Endothelial cell of umbilical vein (primary cell): ENCODE results near the gene DNMT3B. TPM values are rescaled to one million over a fixed set of nuclear protein-coding genes. Genes with fewer than 3 reads are reported as not detected.

ENCODE experiments used
- BruUV-seq: library from RNA; stranded (reverse); fragments of 400-500 nt; replicated peaks from 2 replicates; lab custom pipeline; 2021; lab: Mats Ljungman, UMichigan
- CTCF ChIA-PET: fragments of 300-600, 350-600 bp; sonication (Branson Sonifier 250); formaldehyde crosslinking; loops from one replicate; lab custom pipeline; 2021; ENCODE audit warnings: antibody characterized with exemption, inconsistent platforms; lab: Charles Lee
- POLR2A ChIA-PET: fragments of 300-600, 350-600 bp; sonication (Branson Sonifier 250); formaldehyde crosslinking; loops from one replicate; lab custom pipeline; 2021; ENCODE audit warnings: antibody characterized with exemption, inconsistent platforms; lab: Charles Lee
- DNase-seq: peaks from one replicate; pipeline ENCODE4 v3.0.0-alpha.2; 2011; ENCODE audit warnings: low read depth, low spot score
- FAIRE-seq: peaks from 2 replicates; lab custom pipeline; 2011; peaks lifted over from hg19 to GRCh38; lab: Jason Lieb, UNC
- H2AFZ ChIP-seq: 2 replicates; pipeline ENCODE4 v1.6.0; 2012; ENCODE audit warnings: low read depth, low read length, control low read depth, inconsistent platforms
- H3K27ac ChIP-seq: 2 replicates; pipeline ENCODE4 v1.5.1; 2011; ENCODE audit warnings: low read depth, mild to moderate bottlenecking, control low read depth, low read length, moderate library complexity; ENCODE audit not compliant: insufficient read depth
- H3K27me3 ChIP-seq, 2 experiments: 2 replicates each; pipeline versions ENCODE4 v1.6.0 to v1.6.1; 2011; ENCODE audit warnings: low read length in 2 of 2, mixed read lengths in 1 of 2; ENCODE audit not compliant: control insufficient read depth in 2 of 2, insufficient read depth in 2 of 2
- H3K36me3 ChIP-seq, 2 experiments: 2 replicates in 1 of 2; 3 replicates in 1 of 2; pipeline ENCODE4 v1.5.1; 2011; ENCODE audit warnings: low read length in 2 of 2, mild to moderate bottlenecking in 1 of 2, moderate library complexity in 1 of 2; ENCODE audit not compliant: control insufficient read depth in 2 of 2, insufficient read depth in 2 of 2; ENCODE audit errors: extremely low read depth in 1 of 2
- H3K4me1 ChIP-seq: 3 replicates; pipeline ENCODE4 v1.5.1; 2011; ENCODE audit warnings: mild to moderate bottlenecking, low read length; ENCODE audit not compliant: control insufficient read depth, insufficient read depth; ENCODE audit errors: extremely low read depth
- H3K4me2 ChIP-seq: 2 replicates; pipeline ENCODE4 v1.6.1; 2011; ENCODE audit warnings: low read length, control low read depth, mixed read lengths; ENCODE audit not compliant: insufficient read depth
- H3K4me3 ChIP-seq, 3 experiments: fragments of 200-600 bp in 1 of 3; sonication (generic), shearing (Covaris generic) in 1 of 3; replicated peaks in 1 of 3; 2 replicates each; pipeline ENCODE4 v1.5.1; 2011 to 2016; ENCODE audit warnings: control low read depth in 3 of 3, low read length in 3 of 3, mild to moderate bottlenecking in 2 of 3, inconsistent platforms in 1 of 3, low read depth in 1 of 3, moderate library complexity in 1 of 3; ENCODE audit not compliant: insufficient read depth in 1 of 3
- H3K79me2 ChIP-seq: 2 replicates; pipeline ENCODE4 v1.6.0; 2012; ENCODE audit warnings: low read length, inconsistent platforms; ENCODE audit not compliant: control insufficient read depth, insufficient read depth
- H3K9ac ChIP-seq: replicated peaks from 2 replicates; pipeline ENCODE3; 2011; ENCODE audit warnings: low read length, control low read depth; ENCODE audit not compliant: insufficient read depth; ENCODE audit errors: extremely low read depth
- H3K9me1 ChIP-seq: replicated peaks from 3 replicates; pipeline ENCODE4 v1.6.0; 2011; ENCODE audit warnings: mild to moderate bottlenecking, low read length; ENCODE audit not compliant: control insufficient read depth, insufficient read depth; ENCODE audit errors: extremely low read depth
- H3K9me3 ChIP-seq: replicated peaks from 2 replicates; pipeline ENCODE4 v1.5.1; 2012; ENCODE audit warnings: low read length, inconsistent platforms; ENCODE audit not compliant: control insufficient read depth, insufficient read depth
- H4K20me1 ChIP-seq: replicated peaks from 2 replicates; pipeline ENCODE3; 2011; ENCODE audit warnings: mild to moderate bottlenecking, low read length; ENCODE audit not compliant: control insufficient read depth, insufficient read depth; ENCODE audit errors: extremely low read depth
- CTCF ChIP-seq, 2 donors: IDR thresholded peaks; 1 replicate in 1 of 2; 2 replicates in 1 of 2; pipeline ENCODE4 v1.5.1; 2011; ENCODE audit warnings: low read length in 2 of 2, mild to moderate bottlenecking in 2 of 2, moderate library complexity in 2 of 2, control low read depth in 1 of 2, inconsistent platforms in 1 of 2, low read depth in 1 of 2; ENCODE audit not compliant: insufficient read depth in 1 of 2; ENCODE audit errors: extremely low read depth in 1 of 2
- EZH2 ChIP-seq: IDR thresholded peaks from 2 replicates; pipeline ENCODE4 v1.6.1; 2012; ENCODE audit warnings: borderline replicate concordance, low read depth, mild to moderate bottlenecking, moderate library complexity, low read length, inconsistent platforms; ENCODE audit not compliant: severe bottlenecking
- FOS ChIP-seq: IDR thresholded peaks from 2 replicates; pipeline ENCODE4 v1.6.1; 2011; ENCODE audit warnings: mild to moderate bottlenecking, low read length, moderate library complexity, borderline replicate concordance; ENCODE audit not compliant: insufficient read depth
- GATA2 ChIP-seq: IDR thresholded peaks from 2 replicates; pipeline ENCODE4 v1.7.0; 2011; ENCODE audit warnings: low read depth, mild to moderate bottlenecking, moderate library complexity, mixed read lengths, low read length; ENCODE audit not compliant: insufficient read length, insufficient read depth
- JUN ChIP-seq: IDR thresholded peaks from 2 replicates; pipeline ENCODE4 v1.6.1; 2011; ENCODE audit warnings: borderline replicate concordance, low read depth; ENCODE audit not compliant: insufficient read length, insufficient read depth
- MYC ChIP-seq: IDR thresholded peaks from one replicate; pipeline ENCODE4 v1.6.1; 2011; ENCODE audit warnings: mild to moderate bottlenecking, low read depth, low read length
- POLR2A ChIP-seq: IDR thresholded peaks from 2 replicates; pipeline ENCODE4 v1.6.1; 2012; ENCODE audit warnings: low read depth, mild to moderate bottlenecking, control low read depth, low read length
- POLR2AphosphoS5 ChIP-seq: IDR thresholded peaks from 2 replicates; pipeline ENCODE4 v1.6.1; 2012; ENCODE audit warnings: low read depth, mild to moderate bottlenecking, control low read depth, low read length, moderate library complexity; ENCODE audit not compliant: insufficient read depth
- dilution Hi-C: fragments of 300-500 bp; cut with MboI; formaldehyde crosslinking; loops from one replicate; pipeline ENCODE4 v1.15.0; 2019; ENCODE audit warnings: low sequenced_read_pairs; ENCODE audit not compliant: extremely low pct_ligation_motif_present
- intact Hi-C: fragments of 100-400 bp; cut with micrococcal nuclease; formaldehyde crosslinking; loops from one replicate; pipeline ENCODE4 v1.10.0; 2022
- polyA plus RNA-seq, 4 experiments: library from polyadenylated mRNA; depleted of rRNA in 3 of 4; stranded (reverse) in 3 of 4; unstranded in 1 of 4; fragments of >200 nt; gene quantifications; 2 replicates each; pipeline versions ENCODE4 v1.2.1 to v1.2.3, GENCODE V29; 2011 to 2012; ENCODE audit warnings: missing spikeins in 1 of 4
- total RNA-seq: library from RNA; stranded (reverse); gene quantifications from 2 replicates; pipeline ENCODE4 v1.2.3, GENCODE V29; 2021
- TF ChIP-seq, protein P1 (sequence below): IDR thresholded peaks from 2 replicates; pipeline ENCODE4 v1.6.1; 2011; ENCODE audit not compliant: insufficient read depth, insufficient read length

Gene DNMT3B
- total and polyA plus RNA-seq, 2 donors (not counting 3 experiments of a cell fraction or from before 2014, with no cell fraction given) = 3.6 to 6.8 TPM

GRCh38 chr20:32805721-32806120, 43.5 kb downstream of the DNMT3B start:
- Histone ChIP-seq H2AFZ (no peak overlapping the region), H4K20me1 (no peaks in the 10 kb centered on the region), H3K79me2 (no peaks in the 10 kb centered on the region), H3K4me3 (no peak overlapping the region), H3K4me1 (no peaks in the 10 kb centered on the region), H3K27ac (no peak overlapping the region), H3K9ac (no peak overlapping the region), H3K4me2 (no peak overlapping the region), H3K36me3 (peaks cover 0 to 9% of the 10 kb centered on the region in 2 experiments), H3K9me1 (no peaks in the 10 kb centered on the region), H3K27me3 (no peaks in the 10 kb centered on the region), H3K9me3 (no peaks in the 10 kb centered on the region)
- FAIRE-seq (no peak), DNase-seq (no peak)
- TF ChIP-seq, protein P1, sequence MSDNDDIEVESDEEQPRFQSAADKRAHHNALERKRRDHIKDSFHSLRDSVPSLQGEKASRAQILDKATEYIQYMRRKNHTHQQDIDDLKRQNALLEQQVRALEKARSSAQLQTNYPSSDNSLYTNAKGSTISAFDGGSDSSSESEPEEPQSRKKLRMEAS = no peak
- no peak for TF ChIP-seq CTCF (IDR thresholded peaks at IDR 0.05; ENCODE audit: extremely low read depth in 1 of 2, insufficient read depth in 1 of 2, low read depth in 1 of 2, low read length in 2 of 2)
- TF ChIP-seq GATA2 = no peak
- no peak for TF ChIP-seq MYC
- TF ChIP-seq FOS = no peak
- no peak for TF ChIP-seq POLR2A
- no TSS peak for BruUV-seq
- intact Hi-C loops = no loop called here
- ChIA-PET POLR2A (no interaction called here), CTCF (interaction anchor here (1.9 kb wide), 1 partner anchor 14 kb away, joined by 4 read pairs; the partner anchor contains the start of gene MAPRE1)
- dilution Hi-C loops = no loop called here

DNA sequence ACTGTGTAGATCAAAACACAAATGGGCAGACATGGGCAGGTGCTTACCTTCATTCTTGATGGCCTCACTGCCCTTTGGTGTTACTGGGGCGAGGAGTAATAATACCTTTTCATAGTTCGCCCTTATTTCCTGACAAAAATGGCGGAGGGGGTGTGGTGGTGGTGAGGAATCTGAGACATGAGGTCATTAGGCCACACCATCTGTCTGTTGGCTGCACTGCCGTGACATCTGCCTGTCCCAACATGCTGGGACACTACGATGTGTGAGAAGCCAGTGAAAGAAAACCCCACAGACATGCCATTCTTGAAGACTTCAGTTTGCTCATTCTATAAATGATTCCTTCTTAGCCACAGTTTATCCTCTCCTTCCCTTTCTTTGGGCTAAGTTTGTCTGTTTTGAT, 44.2 kb downstream of the DNMT3B start:
- DNase-seq = no peak
- H3K79me2 ChIP-seq = no peaks in the 10 kb centered on the region
- H3K27ac ChIP-seq = no peak overlapping the region
- no peaks in the 10 kb centered on the region for H3K9me3 ChIP-seq
- ChIA-PET POLR2A (no interaction called here), CTCF (interaction anchor here (1.9 kb wide), 1 partner anchor 13 kb away, joined by 4 read pairs; the partner anchor contains the start of gene MAPRE1)
- no peak overlapping the region for H3K4me3 ChIP-seq
- no peaks in the 10 kb centered on the region for H3K27me3 ChIP-seq
- no peaks in the 10 kb centered on the region for H3K4me1 ChIP-seq
- no peak overlapping the region for H2AFZ ChIP-seq
- H3K36me3 ChIP-seq = peaks cover 0 to 7% of the 10 kb centered on the region in 2 experiments
- intact Hi-C loops (no loop called here), dilution Hi-C loops (no loop called here)
- H4K20me1 ChIP-seq = no peaks in the 10 kb centered on the region
- no peaks in the 10 kb centered on the region for H3K9me1 ChIP-seq
- TF ChIP-seq POLR2AphosphoS5 (no peak), JUN (no peak), FOS (no peak), EZH2 (no peak), MYC (no peak), CTCF (IDR thresholded peaks at IDR 0.05; ENCODE audit: extremely low read depth in 1 of 2, insufficient read depth in 1 of 2, low read depth in 1 of 2, low read length in 2 of 2) (no peak), GATA2 (no peak), POLR2A (no peak)
- TF ChIP-seq, protein P1 = no peak
- H3K4me2 ChIP-seq = no peak overlapping the region
- no peak overlapping the region for H3K9ac ChIP-seq
- FAIRE-seq = no peak
- BruUV-seq = no TSS peak
